Natural killer cell treated with Interleukin-12 subunit alpha and Interleukin-12 subunit beta and Interleukin-15 and Interleukin-18, amount 100 ng/mL, for 72 hours (primary cell): ENCODE results near the gene MSH3. TPM values are rescaled to one million over a fixed set of nuclear protein-coding genes. Genes with fewer than 3 reads are reported as not detected.
"Not testable (repeated sequence)": the region's sequence is repeated elsewhere in the genome, so short reads cannot be mapped to it uniquely, and the experiment has no call there.

Experiments
- ATAC-seq, 2 donors: fragments of 150-1000 bp; cut with Tn5 transposase in 1 of 2; sonication (Bioruptor Pico), chemical (Tn5 transposase) in 1 of 2; 2 replicates each; pipeline ENCODE4 v1.10.0; 2021
- DNase-seq: peaks from one replicate; pipeline ENCODE4 v3.0.0; 2022; ENCODE audit warnings: low spot score
- H3K27ac Mint-ChIP-seq, 2 donors: 1 replicate in 1 of 2; 2 replicates in 1 of 2; pipeline ENCODE4 v1.8.0; 2022; ENCODE audit warnings: mixed read lengths in 2 of 2, mild to moderate bottlenecking in 1 of 2, moderate library complexity in 1 of 2
- H3K27me3 Mint-ChIP-seq, 2 donors: 1 replicate in 1 of 2; 2 replicates in 1 of 2; pipeline ENCODE4 v1.8.0; 2022; ENCODE audit warnings: mixed read lengths in 2 of 2
- H3K36me3 Mint-ChIP-seq: one replicate; pipeline ENCODE4 v1.8.0; 2022; ENCODE audit warnings: mixed read lengths
- H3K4me1 Mint-ChIP-seq, 2 donors: 1 replicate in 1 of 2; 2 replicates in 1 of 2; pipeline ENCODE4 v1.8.0; 2022; ENCODE audit warnings: low read depth in 2 of 2, mixed read lengths in 2 of 2, mild to moderate bottlenecking in 1 of 2
- H3K4me3 Mint-ChIP-seq: one replicate; pipeline ENCODE4 v1.8.0; 2022; ENCODE audit warnings: mixed read lengths
- H3K9me3 Mint-ChIP-seq: 2 replicates; pipeline ENCODE4 v1.8.0; 2022; ENCODE audit warnings: mixed read lengths
- total RNA-seq, 2 donors: library from RNA; stranded (reverse); gene quantifications; one replicate each; pipeline ENCODE4 v1.2.3, GENCODE V29; 2022

Gene MSH3
- total RNA-seq, 2 donors from 2014 or later = 13.7 to 25.9 TPM

DNA sequence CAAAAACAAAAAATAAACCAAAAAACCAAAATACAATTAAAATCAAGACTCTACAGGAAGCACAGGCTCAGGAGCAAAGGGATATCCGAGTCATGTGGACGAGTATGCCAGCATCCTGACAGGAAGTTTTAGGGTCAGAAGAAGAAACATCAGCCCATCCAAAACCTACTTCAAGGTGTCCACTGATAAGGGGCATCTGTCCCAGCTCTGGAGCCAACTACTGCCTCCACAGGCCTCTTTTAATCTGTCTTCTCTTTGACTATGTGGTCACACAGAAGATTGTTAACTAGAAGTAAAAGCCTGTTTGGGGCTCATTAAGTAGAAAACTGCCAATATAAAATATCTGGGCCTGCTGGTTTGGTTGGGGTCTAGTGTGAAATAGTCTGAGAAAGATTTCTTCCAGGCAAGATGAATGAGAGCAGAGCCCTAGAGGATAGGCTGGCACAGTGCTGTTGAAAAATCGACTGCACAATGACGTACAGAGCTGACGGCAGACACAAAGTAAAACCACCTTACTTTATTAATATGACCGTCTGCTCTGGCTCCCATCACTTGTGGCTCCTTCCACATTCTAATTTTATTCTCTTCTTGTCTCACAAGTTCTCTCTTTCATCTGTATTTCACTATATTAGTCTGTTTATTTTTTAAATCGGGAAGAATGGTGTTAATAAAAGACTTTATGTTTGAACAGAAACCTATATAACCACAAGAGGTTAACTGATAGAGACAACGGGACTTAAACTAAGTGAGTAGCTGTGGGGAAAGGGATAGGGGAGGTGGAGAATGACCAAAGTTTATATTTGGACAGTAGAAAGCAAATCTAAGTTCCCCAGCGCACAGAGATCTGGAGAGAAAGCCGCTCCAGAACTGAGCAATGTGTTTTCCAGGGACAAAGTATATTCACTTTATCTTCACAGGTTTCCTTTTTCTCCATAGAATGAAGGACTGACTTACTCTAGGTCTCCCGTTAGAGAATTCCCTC is 22.9 kb upstream of the MSH3 start:
- Mint-ChIP-seq H3K27ac (no peak overlapping the region), H3K9me3 (no peaks in the 10 kb centered on the region), H3K4me1 (no peaks in the 10 kb centered on the region), H3K4me3 (no peak overlapping the region), H3K36me3 (peaks cover 11% of the 10 kb centered on the region), H3K27me3 (no peaks in the 10 kb centered on the region)
- DNase-seq (no peak), ATAC-seq (no peak)

- no peaks in the 10 kb centered on the region for H3K4me1 Mint-ChIP-seq
- H3K36me3 Mint-ChIP-seq = peaks cover 16% of the 10 kb centered on the region
- ATAC-seq (no peak), DNase-seq (no peak)
- no peaks in the 10 kb centered on the region for H3K9me3 Mint-ChIP-seq
- no peaks in the 10 kb centered on the region for H3K27me3 Mint-ChIP-seq
- H3K4me3 Mint-ChIP-seq = no peak overlapping the region
- H3K27ac Mint-ChIP-seq = no peak overlapping the region
These were observed 21.8 kb upstream of the MSH3 start for GRCh38 chr5:80632700-80633099.

DNA sequence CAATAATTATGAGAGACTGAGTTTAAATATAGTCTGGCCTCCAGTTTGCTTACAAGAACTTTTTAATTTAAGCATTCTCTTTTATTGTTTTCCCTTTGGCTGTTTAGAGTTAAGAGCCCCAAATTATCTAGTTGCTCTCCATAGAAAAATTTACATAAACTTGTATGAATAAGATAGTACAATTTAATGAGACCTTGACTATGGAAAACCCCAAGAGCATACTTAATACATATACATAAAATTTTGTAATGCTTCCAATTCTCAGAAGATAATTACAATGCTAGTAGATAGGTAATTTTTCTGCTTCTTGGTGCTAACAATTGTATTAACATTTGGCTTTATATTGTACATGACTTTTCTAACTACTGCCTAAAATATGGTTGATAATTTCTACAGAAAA is 20.3 kb upstream of the MSH3 start:
- Mint-ChIP-seq H3K27ac (no peak overlapping the region), H3K4me1 (peaks cover 3 to 5% of the 10 kb centered on the region in 2 donors), H3K9me3 (no peaks in the 10 kb centered on the region), H3K4me3 (no peak overlapping the region), H3K27me3 (no peaks in the 10 kb centered on the region), H3K36me3 (peaks cover 27% of the 10 kb centered on the region)
- DNase-seq = no peak
- no peak for ATAC-seq

DNA sequence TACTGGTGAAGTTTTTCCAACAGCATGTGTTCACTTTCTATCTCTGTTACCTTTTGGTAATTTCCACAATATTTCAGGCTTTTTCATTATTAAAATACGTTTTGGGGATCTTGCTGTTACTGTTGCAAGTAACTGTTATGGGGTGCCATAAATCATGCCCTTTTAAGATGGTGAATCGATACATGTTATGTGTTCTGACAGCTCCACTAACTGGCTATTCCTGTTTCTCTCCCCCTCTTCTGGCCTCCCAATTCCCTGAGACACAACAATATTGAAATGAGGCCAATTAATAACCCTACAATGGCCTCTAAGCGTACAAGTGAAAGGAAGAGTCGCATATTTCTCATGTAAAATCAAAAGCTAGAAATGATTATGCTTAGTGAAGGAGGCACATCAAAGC is 13.1 kb upstream of the MSH3 start:
- Mint-ChIP-seq H3K9me3 (no peaks in the 10 kb centered on the region), H3K4me1 (peaks cover 5% of the 10 kb centered on the region in 2 donors), H3K27me3 (no peaks in the 10 kb centered on the region), H3K27ac (no peak overlapping the region), H3K36me3 (peaks cover 47% of the 10 kb centered on the region), H3K4me3 (no peak overlapping the region)
- DNase-seq = no peak
- ATAC-seq = no peak

DNA sequence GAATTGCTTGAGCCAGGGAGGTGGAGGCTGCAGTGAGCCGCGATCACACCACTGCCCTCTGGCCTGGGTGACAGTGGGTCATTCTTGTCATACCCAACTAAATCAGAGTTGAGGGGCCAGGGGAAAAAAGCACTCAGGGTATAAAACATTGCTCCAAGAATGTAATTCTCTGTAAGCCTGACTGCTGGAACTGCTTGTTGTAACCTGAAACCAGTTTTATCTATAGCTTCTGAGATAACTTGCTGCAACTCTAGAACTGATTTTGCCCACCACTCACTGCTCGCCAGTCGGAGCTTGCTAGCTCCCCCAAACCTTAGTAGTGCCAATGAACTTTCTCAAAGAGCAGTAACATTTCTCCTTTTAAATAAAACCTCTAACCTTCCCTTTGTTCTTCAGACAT is 9.6 kb upstream of the MSH3 start:
- no peak for ATAC-seq
- DNase-seq = no peak
- Mint-ChIP-seq H3K27ac (no peak overlapping the region), H3K4me1 (no peaks in the 10 kb centered on the region), H3K27me3 (no peaks in the 10 kb centered on the region), H3K9me3 (no peaks in the 10 kb centered on the region), H3K36me3 (peaks cover 38% of the 10 kb centered on the region), H3K4me3 (no peak overlapping the region)

- Mint-ChIP-seq H3K27ac (no peak overlapping the region), H3K4me3 (no peak overlapping the region), H3K9me3 (no peaks in the 10 kb centered on the region), H3K27me3 (no peaks in the 10 kb centered on the region), H3K36me3 (peaks cover 28% of the 10 kb centered on the region), H3K4me1 (no peaks in the 10 kb centered on the region)
- ATAC-seq (no peak), DNase-seq (no peak)
These were observed 7.5 kb upstream of the MSH3 start for GRCh38 chr5:80646926-80647325.

DNA sequence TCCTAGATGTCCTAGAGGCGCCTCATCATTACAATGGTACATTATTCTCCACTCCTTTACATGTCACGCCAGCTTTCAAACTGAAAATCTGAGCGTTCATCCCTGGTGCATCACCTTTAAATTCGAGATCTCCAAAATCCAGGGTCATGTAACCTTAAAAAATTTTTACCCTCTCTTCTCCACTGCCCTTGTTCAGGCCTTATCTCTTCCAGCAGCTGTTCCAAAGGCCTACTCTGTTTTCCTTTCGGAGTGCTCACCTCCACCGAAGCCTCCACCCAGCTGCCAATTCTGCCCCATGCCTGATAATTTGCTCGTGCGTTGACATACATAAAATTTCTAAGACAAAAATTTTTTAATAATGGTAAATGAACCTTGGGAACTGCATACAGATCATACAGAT is 950 bp upstream of the MSH3 start:
- Mint-ChIP-seq H3K9me3 (no peaks in the 10 kb centered on the region), H3K36me3 (peaks cover 21% of the 10 kb centered on the region), H3K27ac (peak overlapping the region in 1 of 2 donors; percentile 91), H3K27me3 (no peaks in the 10 kb centered on the region), H3K4me1 (peaks cover 16 to 17% of the 10 kb centered on the region in 2 donors), H3K4me3 (peak overlapping the region; percentile 91)
- DNase-seq = no peak
- ATAC-seq = no peak

DNA sequence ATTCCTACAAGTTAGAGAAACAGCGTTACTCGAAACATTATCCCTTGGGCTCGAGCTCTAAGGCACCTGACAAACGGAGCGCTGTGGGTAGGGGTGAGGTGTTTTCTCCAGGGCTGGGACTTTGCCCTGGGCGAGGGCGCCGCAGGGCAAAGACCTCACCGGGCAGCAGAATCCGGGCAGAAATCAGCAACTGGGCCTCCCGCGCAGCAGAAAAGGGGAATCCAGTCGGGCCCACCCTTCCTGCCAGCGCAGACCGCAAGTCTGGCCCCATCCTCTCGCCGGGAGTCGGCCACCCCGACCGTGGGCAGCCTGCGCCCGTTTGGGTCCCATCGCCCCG is 430 bp upstream of the MSH3 start:
- peak overlapping the region in 1 of 2 donors; percentile 91 for H3K27ac Mint-ChIP-seq
- peak overlapping the region; percentile 91 for H3K4me3 Mint-ChIP-seq
- ATAC-seq = peak; percentile 0 to 1
- H3K4me1 Mint-ChIP-seq = peaks cover 16 to 17% of the 10 kb centered on the region in 2 donors
- H3K27me3 Mint-ChIP-seq = no peaks in the 10 kb centered on the region
- DNase-seq = peak; percentile 67
- H3K9me3 Mint-ChIP-seq = no peaks in the 10 kb centered on the region
- H3K36me3 Mint-ChIP-seq = peaks cover 21% of the 10 kb centered on the region

GRCh38 chr5:80655231-80655774 is 851 bp downstream of the MSH3 start:
- no peak for DNase-seq
- H3K27ac Mint-ChIP-seq = peak overlapping the region; percentile 91 to 92
- ATAC-seq = no peak
- H3K36me3 Mint-ChIP-seq = peaks cover 30% of the 10 kb centered on the region
- peaks cover 16 to 20% of the 10 kb centered on the region in 2 donors for H3K4me1 Mint-ChIP-seq
- no peaks in the 10 kb centered on the region for H3K27me3 Mint-ChIP-seq
- H3K9me3 Mint-ChIP-seq = no peaks in the 10 kb centered on the region
- H3K4me3 Mint-ChIP-seq = peak overlapping the region; percentile 91

DNA sequence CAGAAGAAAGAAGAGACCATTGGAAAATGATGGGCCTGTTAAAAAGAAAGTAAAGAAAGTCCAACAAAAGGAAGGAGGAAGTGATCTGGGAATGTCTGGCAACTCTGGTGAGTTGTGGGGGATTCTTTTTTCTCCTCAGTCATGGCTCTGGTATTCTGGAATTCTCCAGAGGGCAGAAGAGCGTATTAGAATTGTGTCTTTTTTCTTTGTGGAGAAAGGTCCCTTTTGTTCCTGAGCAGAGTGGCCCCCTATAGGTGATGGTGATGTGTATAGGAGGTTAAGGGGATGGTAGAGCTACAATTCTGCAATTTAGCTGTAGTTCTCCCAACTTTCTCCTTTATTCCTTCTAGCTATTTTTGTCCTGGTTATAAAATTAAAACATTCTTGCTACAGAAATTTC is 2.0 kb downstream of the MSH3 start:
- no peaks in the 10 kb centered on the region for H3K27me3 Mint-ChIP-seq
- H3K36me3 Mint-ChIP-seq = peaks cover 37% of the 10 kb centered on the region
- peak overlapping the region; percentile 21 for H3K4me3 Mint-ChIP-seq
- H3K9me3 Mint-ChIP-seq = no peaks in the 10 kb centered on the region
- ATAC-seq = no peak
- H3K27ac Mint-ChIP-seq = peak overlapping the region; percentile 91 to 92
- no peak for DNase-seq
- peaks cover 16 to 20% of the 10 kb centered on the region in 2 donors for H3K4me1 Mint-ChIP-seq

GRCh38 chr5:80659106-80659505 is 4.7 kb downstream of the MSH3 start:
- H3K9me3 Mint-ChIP-seq = no peaks in the 10 kb centered on the region
- no peaks in the 10 kb centered on the region for H3K27me3 Mint-ChIP-seq
- H3K36me3 Mint-ChIP-seq = peaks cover 35% of the 10 kb centered on the region
- ATAC-seq (no peak), DNase-seq (no peak)
- no peak overlapping the region for H3K27ac Mint-ChIP-seq
- no peak overlapping the region for H3K4me3 Mint-ChIP-seq
- peaks cover 6 to 13% of the 10 kb centered on the region in 2 donors for H3K4me1 Mint-ChIP-seq

GRCh38 chr5:80660661-80661060 is 6.2 kb downstream of the MSH3 start:
- not testable (repeated sequence) for ATAC-seq, DNase-seq, H3K4me1 Mint-ChIP-seq, H3K9me3 Mint-ChIP-seq, H3K27ac Mint-ChIP-seq, H3K4me3 Mint-ChIP-seq, H3K27me3 Mint-ChIP-seq
- H3K36me3 Mint-ChIP-seq = peaks cover 37% of the 10 kb centered on the region

- Mint-ChIP-seq H3K4me3 (no peak overlapping the region), H3K4me1 (peaks cover 0 to 3% of the 10 kb centered on the region in 2 donors), H3K9me3 (no peaks in the 10 kb centered on the region), H3K27ac (no peak overlapping the region), H3K27me3 (no peaks in the 10 kb centered on the region), H3K36me3 (peaks cover 36% of the 10 kb centered on the region)
- DNase-seq (no peak), ATAC-seq (no peak)
These were observed 7.7 kb downstream of the MSH3 start for GRCh38 chr5:80662108-80662507.

DNA sequence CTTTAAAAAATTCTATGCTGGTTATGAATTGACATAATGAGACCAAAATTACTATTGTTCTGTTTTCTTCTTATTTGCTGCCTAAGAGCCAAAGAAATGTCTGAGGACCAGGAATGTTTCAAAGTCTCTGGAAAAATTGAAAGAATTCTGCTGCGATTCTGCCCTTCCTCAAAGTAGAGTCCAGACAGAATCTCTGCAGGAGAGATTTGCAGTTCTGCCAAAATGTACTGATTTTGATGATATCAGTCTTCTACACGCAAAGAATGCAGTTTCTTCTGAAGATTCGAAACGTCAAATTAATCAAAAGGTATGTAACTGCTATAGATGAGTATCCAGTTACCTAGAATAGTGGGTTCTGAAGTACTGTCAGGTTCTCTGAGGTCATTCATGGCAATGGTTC is 10.6 kb downstream of the MSH3 start:
- Mint-ChIP-seq H3K4me1 (no peaks in the 10 kb centered on the region), H3K4me3 (no peak overlapping the region), H3K27me3 (no peaks in the 10 kb centered on the region), H3K9me3 (no peaks in the 10 kb centered on the region), H3K36me3 (peaks cover 28% of the 10 kb centered on the region), H3K27ac (no peak overlapping the region)
- ATAC-seq = no peak
- DNase-seq = no peak
